ENCODE measurements around the gene SEC23B.

DNA sequence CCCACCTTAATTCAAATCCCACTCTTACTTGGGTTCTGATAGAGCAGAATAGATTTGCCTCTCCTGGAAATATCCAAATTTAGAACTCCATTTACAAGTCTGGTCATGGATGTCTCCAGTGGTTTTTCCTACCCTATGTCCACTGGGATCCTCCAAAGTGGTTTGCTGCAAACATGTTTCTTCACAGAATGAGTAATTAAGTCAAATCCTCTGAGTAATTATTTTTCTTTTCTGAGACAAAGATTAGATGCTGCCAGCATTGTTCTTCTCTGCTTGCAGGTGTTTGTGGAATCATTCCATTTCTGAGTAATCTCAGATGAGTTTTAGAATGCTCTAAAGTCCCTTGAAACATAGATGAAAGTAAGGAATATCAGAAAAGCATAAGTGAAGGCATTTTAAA, 102.0 kb downstream of the SEC23B start:
- TF ChIP-seq, protein P1, sequence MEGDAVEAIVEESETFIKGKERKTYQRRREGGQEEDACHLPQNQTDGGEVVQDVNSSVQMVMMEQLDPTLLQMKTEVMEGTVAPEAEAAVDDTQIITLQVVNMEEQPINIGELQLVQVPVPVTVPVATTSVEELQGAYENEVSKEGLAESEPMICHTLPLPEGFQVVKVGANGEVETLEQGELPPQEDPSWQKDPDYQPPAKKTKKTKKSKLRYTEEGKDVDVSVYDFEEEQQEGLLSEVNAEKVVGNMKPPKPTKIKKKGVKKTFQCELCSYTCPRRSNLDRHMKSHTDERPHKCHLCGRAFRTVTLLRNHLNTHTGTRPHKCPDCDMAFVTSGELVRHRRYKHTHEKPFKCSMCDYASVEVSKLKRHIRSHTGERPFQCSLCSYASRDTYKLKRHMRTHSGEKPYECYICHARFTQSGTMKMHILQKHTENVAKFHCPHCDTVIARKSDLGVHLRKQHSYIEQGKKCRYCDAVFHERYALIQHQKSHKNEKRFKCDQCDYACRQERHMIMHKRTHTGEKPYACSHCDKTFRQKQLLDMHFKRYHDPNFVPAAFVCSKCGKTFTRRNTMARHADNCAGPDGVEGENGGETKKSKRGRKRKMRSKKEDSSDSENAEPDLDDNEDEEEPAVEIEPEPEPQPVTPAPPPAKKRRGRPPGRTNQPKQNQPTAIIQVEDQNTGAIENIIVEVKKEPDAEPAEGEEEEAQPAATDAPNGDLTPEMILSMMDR (IDR thresholded peaks at IDR 0.05; ENCODE audit: low read depth, low read length, missing input control), result no peak
- no peak for TF ChIP-seq JUND (IDR thresholded peaks at IDR 0.05)
- TF ChIP-seq FOXA1 (IDR thresholded peaks at IDR 0.05), result no peak
- TF ChIP-seq, protein P2, sequence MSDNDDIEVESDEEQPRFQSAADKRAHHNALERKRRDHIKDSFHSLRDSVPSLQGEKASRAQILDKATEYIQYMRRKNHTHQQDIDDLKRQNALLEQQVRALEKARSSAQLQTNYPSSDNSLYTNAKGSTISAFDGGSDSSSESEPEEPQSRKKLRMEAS (IDR thresholded peaks at IDR 0.05), result no peak
- TF ChIP-seq, protein P3, sequence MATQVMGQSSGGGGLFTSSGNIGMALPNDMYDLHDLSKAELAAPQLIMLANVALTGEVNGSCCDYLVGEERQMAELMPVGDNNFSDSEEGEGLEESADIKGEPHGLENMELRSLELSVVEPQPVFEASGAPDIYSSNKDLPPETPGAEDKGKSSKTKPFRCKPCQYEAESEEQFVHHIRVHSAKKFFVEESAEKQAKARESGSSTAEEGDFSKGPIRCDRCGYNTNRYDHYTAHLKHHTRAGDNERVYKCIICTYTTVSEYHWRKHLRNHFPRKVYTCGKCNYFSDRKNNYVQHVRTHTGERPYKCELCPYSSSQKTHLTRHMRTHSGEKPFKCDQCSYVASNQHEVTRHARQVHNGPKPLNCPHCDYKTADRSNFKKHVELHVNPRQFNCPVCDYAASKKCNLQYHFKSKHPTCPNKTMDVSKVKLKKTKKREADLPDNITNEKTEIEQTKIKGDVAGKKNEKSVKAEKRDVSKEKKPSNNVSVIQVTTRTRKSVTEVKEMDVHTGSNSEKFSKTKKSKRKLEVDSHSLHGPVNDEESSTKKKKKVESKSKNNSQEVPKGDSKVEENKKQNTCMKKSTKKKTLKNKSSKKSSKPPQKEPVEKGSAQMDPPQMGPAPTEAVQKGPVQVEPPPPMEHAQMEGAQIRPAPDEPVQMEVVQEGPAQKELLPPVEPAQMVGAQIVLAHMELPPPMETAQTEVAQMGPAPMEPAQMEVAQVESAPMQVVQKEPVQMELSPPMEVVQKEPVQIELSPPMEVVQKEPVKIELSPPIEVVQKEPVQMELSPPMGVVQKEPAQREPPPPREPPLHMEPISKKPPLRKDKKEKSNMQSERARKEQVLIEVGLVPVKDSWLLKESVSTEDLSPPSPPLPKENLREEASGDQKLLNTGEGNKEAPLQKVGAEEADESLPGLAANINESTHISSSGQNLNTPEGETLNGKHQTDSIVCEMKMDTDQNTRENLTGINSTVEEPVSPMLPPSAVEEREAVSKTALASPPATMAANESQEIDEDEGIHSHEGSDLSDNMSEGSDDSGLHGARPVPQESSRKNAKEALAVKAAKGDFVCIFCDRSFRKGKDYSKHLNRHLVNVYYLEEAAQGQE (IDR thresholded peaks at IDR 0.05), result no peak
